HK-2 (cell line): ENCODE results near the gene IP6K2.

Experiments
- DNase-seq: peaks from one replicate; pipeline ENCODE4 v3.0.0-alpha.2; 2018; ENCODE audit not compliant: unreplicated experiment

The IP6K2 gene

GRCh38 chr3:48688737-48689075, 28.3 kb downstream of the IP6K2 start:
- DNase-seq, result no peak

GRCh38 chr3:48688032-48688736, 28.8 kb downstream of the IP6K2 start:
- DNase-seq, result no peak

GRCh38 chr3:48687220-48687678, 29.8 kb downstream of the IP6K2 start:
- no peak for DNase-seq

- DNase-seq, result no peak
Observed at GRCh38 chr3:48686538-48687219, 30.3 kb downstream of the IP6K2 start.

- DNase-seq, result peak; percentile 84
Observed at GRCh38 chr3:48685603-48686511, 31.2 kb downstream of the IP6K2 start, which contains the start of gene NCKIPSD. TSS of gene NCKIPSD (minus strand) at chr3:48685915. CDS start at chr3:48685807, 108 bp downstream.

- no peak for DNase-seq
Observed at GRCh38 chr3:48685293-48685602, 31.8 kb downstream of the IP6K2 start.

GRCh38 chr3:48684480-48685143, 32.4 kb downstream of the IP6K2 start:
- no peak for DNase-seq

- DNase-seq, result no peak
Observed at GRCh38 chr3:48684054-48684349, 33.0 kb downstream of the IP6K2 start.

- DNase-seq, result no peak
Observed at GRCh38 chr3:48682786-48683185, 34.2 kb downstream of the IP6K2 start.

GRCh38 chr3:48681974-48682610, 34.9 kb downstream of the IP6K2 start:
- no peak for DNase-seq

- DNase-seq, result no peak
Observed at GRCh38 chr3:48681541-48681880, 35.5 kb downstream of the IP6K2 start.

GRCh38 chr3:48680811-48681540, 36.0 kb downstream of the IP6K2 start:
- no peak for DNase-seq

- DNase-seq, result no peak
Observed at GRCh38 chr3:48679411-48680391, 37.3 kb downstream of the IP6K2 start.

GRCh38 chr3:48678566-48679380, 38.2 kb downstream of the IP6K2 start:
- no peak for DNase-seq

GRCh38 chr3:48678056-48678455, 39.0 kb downstream of the IP6K2 start:
- no peak for DNase-seq

GRCh38 chr3:48674505-48674904, 42.5 kb downstream of the IP6K2 start:
- no peak for DNase-seq

- DNase-seq, result no peak
Observed at GRCh38 chr3:48672522-48672921, 44.5 kb downstream of the IP6K2 start.

GRCh38 chr3:48664929-48665328, 52.1 kb downstream of the IP6K2 start:
- DNase-seq, result no peak

GRCh38 chr3:48664313-48664644, 52.7 kb downstream of the IP6K2 start:
- no peak for DNase-seq
